NB4 (cell line): ENCODE results near the gene PTGS2.

Experiments used
- POLR2A ChIP-seq: IDR thresholded peaks from 2 replicates; pipeline ENCODE4 v1.6.1; 2011; ENCODE audit warnings: mild to moderate bottlenecking; ENCODE audit not compliant: insufficient read length; ENCODE audit errors: extremely low read depth
- TF ChIP-seq, protein P1 (sequence below): IDR thresholded peaks from one replicate; pipeline ENCODE4 v1.5.1; 2012; ENCODE audit warnings: low read depth, low read length
- TF ChIP-seq, protein P2 (sequence below): IDR thresholded peaks from 2 replicates; pipeline ENCODE4 v1.6.1; 2011; ENCODE audit warnings: low read depth, low read length

DNA sequence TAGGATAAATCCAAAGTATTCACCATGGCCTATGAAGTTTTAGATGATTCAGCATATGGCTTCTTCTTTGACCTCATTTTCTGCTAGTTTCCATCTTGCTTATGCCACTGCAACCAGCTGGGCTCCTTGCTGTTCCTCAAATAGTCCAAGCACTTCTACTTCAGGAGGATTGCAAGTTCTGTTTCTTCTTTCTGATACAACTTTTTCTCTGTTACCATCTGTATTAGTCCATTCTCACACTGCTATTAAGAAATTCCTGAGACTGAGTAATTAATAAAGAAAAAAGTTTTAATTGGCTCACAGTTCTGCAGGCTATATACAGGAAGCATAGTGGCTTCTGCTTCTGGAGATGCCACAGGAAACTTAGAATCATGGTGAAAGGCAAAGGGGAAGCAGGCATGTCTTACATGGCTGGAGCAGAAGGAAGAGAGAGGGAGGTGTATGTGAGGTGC, 20.3 kb downstream of the PTGS2 start:
- TF ChIP-seq POLR2A, result no peak
- TF ChIP-seq, protein P1, sequence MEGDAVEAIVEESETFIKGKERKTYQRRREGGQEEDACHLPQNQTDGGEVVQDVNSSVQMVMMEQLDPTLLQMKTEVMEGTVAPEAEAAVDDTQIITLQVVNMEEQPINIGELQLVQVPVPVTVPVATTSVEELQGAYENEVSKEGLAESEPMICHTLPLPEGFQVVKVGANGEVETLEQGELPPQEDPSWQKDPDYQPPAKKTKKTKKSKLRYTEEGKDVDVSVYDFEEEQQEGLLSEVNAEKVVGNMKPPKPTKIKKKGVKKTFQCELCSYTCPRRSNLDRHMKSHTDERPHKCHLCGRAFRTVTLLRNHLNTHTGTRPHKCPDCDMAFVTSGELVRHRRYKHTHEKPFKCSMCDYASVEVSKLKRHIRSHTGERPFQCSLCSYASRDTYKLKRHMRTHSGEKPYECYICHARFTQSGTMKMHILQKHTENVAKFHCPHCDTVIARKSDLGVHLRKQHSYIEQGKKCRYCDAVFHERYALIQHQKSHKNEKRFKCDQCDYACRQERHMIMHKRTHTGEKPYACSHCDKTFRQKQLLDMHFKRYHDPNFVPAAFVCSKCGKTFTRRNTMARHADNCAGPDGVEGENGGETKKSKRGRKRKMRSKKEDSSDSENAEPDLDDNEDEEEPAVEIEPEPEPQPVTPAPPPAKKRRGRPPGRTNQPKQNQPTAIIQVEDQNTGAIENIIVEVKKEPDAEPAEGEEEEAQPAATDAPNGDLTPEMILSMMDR, result no peak
- TF ChIP-seq, protein P2, sequence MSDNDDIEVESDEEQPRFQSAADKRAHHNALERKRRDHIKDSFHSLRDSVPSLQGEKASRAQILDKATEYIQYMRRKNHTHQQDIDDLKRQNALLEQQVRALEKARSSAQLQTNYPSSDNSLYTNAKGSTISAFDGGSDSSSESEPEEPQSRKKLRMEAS, result no peak
